Endothelial cell (in vitro differentiated cells): ENCODE results near the gene MXRA5. TPM values are rescaled to one million over a fixed set of nuclear protein-coding genes. Genes with fewer than 3 reads are reported as not detected.
"Not testable (repeated sequence)": the region's sequence is repeated elsewhere in the genome, so short reads cannot be mapped to it uniquely, and the experiment has no call there.

Experiments
- DNase-seq: peaks from one replicate; pipeline ENCODE4 v3.0.0; 2021; ENCODE audit warnings: low spot score
- H3K27ac Mint-ChIP-seq: one replicate; pipeline ENCODE4 v1.8.0; 2021; ENCODE audit warnings: mixed read lengths, inconsistent platforms; ENCODE audit not compliant: unreplicated experiment
- H3K27me3 Mint-ChIP-seq: one replicate; pipeline ENCODE4 v1.8.0; 2021; ENCODE audit warnings: mild to moderate bottlenecking, moderate library complexity, mixed read lengths, inconsistent platforms; ENCODE audit not compliant: unreplicated experiment
- H3K36me3 Mint-ChIP-seq: one replicate; pipeline ENCODE4 v1.8.0; 2021; ENCODE audit warnings: mild to moderate bottlenecking, low read depth, mixed read lengths, inconsistent platforms; ENCODE audit not compliant: unreplicated experiment
- H3K4me1 Mint-ChIP-seq: one replicate; pipeline ENCODE4 v1.8.0; 2021; ENCODE audit warnings: mild to moderate bottlenecking, mixed read lengths, inconsistent platforms; ENCODE audit not compliant: unreplicated experiment
- H3K4me3 Mint-ChIP-seq: one replicate; pipeline ENCODE4 v1.8.0; 2021; ENCODE audit warnings: mild to moderate bottlenecking, mixed read lengths, inconsistent platforms; ENCODE audit not compliant: unreplicated experiment
- H3K9me3 Mint-ChIP-seq: one replicate; pipeline ENCODE4 v1.8.0; 2021; ENCODE audit warnings: mixed read lengths, inconsistent platforms; ENCODE audit not compliant: unreplicated experiment
- total RNA-seq: library from RNA; stranded (reverse); fragmentation: NEBNext Ultra II Directional; extraction: Animal tissue kit (Norgen Biotek cat#: 25700); gene quantifications from one replicate; pipeline ENCODE4 v1.2.1, GENCODE V29; 2021; ENCODE audit not compliant: unreplicated experiment
- TF ChIP-seq, protein P1 (sequence below): fragments of 200-600 bp; sonication (generic); IDR thresholded peaks from one replicate; pipeline ENCODE4 v1.5.0; 2021; ENCODE audit warnings: antibody characterized with exemption; ENCODE audit not compliant: unreplicated experiment

Gene MXRA5
- total RNA-seq, 1 donor from 2014 or later, result 4.3 TPM

DNA sequence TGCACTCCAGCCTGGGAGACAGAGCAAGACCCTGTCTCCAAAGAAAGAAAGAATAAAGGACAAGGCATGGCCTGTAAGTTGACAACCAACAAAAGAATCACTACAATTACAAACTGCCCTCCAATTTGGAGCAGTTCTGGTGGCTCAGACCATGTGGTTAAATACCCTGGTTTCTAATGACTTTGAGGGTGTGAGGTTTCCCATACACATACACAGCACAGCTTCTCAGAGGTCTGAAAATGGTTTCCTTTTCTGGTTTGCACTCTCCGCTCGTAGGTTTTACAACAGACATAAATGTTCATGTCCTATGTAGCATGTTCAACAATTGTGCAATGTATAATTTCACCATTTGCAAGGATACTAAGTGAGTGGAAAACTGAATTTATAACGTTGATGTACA, 34.2 kb upstream of the MXRA5 start:
- H3K4me3 Mint-ChIP-seq, result no peak overlapping the region
- TF ChIP-seq, protein P1, sequence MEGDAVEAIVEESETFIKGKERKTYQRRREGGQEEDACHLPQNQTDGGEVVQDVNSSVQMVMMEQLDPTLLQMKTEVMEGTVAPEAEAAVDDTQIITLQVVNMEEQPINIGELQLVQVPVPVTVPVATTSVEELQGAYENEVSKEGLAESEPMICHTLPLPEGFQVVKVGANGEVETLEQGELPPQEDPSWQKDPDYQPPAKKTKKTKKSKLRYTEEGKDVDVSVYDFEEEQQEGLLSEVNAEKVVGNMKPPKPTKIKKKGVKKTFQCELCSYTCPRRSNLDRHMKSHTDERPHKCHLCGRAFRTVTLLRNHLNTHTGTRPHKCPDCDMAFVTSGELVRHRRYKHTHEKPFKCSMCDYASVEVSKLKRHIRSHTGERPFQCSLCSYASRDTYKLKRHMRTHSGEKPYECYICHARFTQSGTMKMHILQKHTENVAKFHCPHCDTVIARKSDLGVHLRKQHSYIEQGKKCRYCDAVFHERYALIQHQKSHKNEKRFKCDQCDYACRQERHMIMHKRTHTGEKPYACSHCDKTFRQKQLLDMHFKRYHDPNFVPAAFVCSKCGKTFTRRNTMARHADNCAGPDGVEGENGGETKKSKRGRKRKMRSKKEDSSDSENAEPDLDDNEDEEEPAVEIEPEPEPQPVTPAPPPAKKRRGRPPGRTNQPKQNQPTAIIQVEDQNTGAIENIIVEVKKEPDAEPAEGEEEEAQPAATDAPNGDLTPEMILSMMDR, result no peak
- no peak for DNase-seq
- H3K27ac Mint-ChIP-seq, result no peak overlapping the region
- peaks cover 4% of the 10 kb centered on the region for H3K4me1 Mint-ChIP-seq
- no peaks in the 10 kb centered on the region for H3K36me3 Mint-ChIP-seq
- peaks cover 2% of the 10 kb centered on the region for H3K27me3 Mint-ChIP-seq
- no peaks in the 10 kb centered on the region for H3K9me3 Mint-ChIP-seq

DNA sequence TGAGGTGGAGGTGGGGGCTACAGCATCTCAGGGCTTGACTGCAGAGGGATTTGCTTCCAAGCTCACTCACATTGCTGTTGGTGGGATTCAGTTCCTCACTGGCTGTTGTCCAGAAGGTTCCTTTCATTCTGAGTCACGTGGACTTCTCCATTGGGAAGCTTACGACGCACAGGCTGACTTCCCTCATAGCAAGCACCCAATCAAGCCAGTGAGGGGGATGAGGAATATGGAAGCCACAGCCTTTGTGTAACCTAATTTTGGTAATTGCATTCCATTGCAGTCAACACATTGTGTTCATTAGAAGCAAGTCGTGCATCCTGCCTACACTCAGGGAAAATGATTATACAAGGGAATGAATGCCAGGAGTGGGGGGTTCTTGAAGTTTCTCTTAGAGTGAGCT, 32.7 kb upstream of the MXRA5 start:
- Mint-ChIP-seq H3K27ac (no peak overlapping the region), H3K27me3 (peaks cover 5% of the 10 kb centered on the region), H3K4me1 (peaks cover 4% of the 10 kb centered on the region), H3K4me3 (no peak overlapping the region), H3K9me3 (no peaks in the 10 kb centered on the region), H3K36me3 (no peaks in the 10 kb centered on the region)
- TF ChIP-seq, protein P1, result no peak
- no peak for DNase-seq

DNA sequence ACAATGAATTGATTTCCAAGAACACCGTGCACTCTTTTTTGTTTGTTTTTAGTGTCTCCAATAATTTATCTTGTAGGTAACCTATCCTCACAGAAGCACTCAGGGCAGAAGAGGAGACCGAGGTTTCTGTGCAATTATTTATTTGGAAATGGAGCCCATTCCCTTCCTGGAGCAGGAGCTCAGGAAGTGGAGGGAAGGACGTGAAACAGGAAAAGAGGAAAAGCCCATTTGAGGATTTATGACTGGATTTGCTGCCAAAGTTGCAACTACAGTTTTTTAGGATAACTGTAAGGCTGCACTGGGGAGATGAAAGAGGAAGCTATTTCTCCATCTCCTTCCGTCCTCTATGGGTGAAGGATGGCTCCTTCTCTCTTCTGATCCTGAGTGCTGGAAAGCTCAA, 31.7 kb upstream of the MXRA5 start:
- H3K27ac Mint-ChIP-seq, result no peak overlapping the region
- H3K9me3 Mint-ChIP-seq, result no peaks in the 10 kb centered on the region
- H3K27me3 Mint-ChIP-seq, result peaks cover 5% of the 10 kb centered on the region
- no peak overlapping the region for H3K4me3 Mint-ChIP-seq
- no peak for DNase-seq
- peaks cover 4% of the 10 kb centered on the region for H3K4me1 Mint-ChIP-seq
- TF ChIP-seq, protein P1, result no peak
- H3K36me3 Mint-ChIP-seq, result no peaks in the 10 kb centered on the region

DNA sequence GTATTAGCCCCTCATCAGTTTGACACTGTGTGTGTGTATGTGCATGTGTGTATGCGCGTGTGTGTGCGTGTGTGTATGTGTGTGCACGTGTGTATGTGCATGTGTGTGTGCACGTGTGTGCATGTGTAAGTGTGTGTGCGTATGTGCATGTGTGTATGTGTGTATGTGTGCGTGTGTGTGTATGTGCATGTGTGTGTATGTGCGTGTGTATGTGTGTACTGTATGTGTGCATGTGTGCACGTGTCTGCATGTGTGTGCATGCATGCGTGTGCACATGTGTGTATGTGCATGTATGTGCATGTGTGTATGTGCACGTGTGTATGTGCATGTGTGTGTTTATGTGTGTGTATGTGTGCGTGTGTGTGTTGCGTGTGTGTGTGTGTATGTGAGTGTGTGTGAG, 31.1 kb upstream of the MXRA5 start:
- no peaks in the 10 kb centered on the region for H3K9me3 Mint-ChIP-seq
- no peaks in the 10 kb centered on the region for H3K36me3 Mint-ChIP-seq
- TF ChIP-seq, protein P1, result no peak
- H3K27me3 Mint-ChIP-seq, result peaks cover 5% of the 10 kb centered on the region
- H3K4me3 Mint-ChIP-seq, result no peak overlapping the region
- no peak overlapping the region for H3K27ac Mint-ChIP-seq
- H3K4me1 Mint-ChIP-seq, result peaks cover 4% of the 10 kb centered on the region
- no peak for DNase-seq

DNA sequence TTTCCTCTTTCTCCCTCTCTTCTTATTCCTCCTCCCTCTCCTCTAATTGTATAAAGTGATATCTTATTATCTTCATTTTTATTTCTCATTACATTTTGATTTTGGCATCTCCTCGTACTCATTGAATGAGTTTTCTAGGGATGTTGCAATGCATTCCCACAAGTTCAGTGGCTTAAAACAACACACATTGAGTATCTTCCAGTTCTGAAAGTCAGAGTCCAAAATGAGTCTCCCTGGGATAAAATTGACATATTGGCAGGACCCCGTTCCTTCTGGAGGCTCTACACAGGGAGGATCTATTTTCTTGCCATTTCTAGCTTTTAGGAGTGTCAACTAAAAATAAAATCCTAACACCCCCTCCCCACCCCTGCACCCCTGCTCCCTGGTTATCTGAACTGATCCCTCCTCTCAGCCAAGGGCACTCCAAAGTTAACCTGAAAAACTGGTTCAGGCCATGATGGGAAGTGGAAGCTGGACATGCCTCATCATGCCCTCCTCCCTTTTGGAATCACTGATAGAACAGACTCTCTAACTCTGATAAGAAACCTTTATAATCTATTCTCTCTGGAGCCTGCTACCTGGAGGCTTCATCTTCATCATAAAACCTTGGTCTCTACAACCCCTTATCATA, 29.5 kb upstream of the MXRA5 start:
- not testable (repeated sequence) for H3K36me3 Mint-ChIP-seq, H3K27ac Mint-ChIP-seq, H3K4me3 Mint-ChIP-seq, H3K4me1 Mint-ChIP-seq, H3K9me3 Mint-ChIP-seq, DNase-seq, H3K27me3 Mint-ChIP-seq
